Uterus (tissue), 2 donors: ENCODE results near the gene DNAJA4.

Experiments
- POLR2A ChIP-seq, 2 donors: fragments of 450-650 bp; IDR thresholded peaks; one replicate each; pipeline ENCODE4 v1.6.1; 2016; ENCODE audit warnings: antibody characterized with exemption in 2 of 2, mild to moderate bottlenecking in 1 of 2, moderate library complexity in 1 of 2
- TF ChIP-seq, protein P1 (sequence below), 4 experiments: fragments of 200-600 bp in 2 of 4; fragments of 450-650 bp in 2 of 4; sonication (generic) in 2 of 4; IDR thresholded peaks; one replicate each; pipeline ENCODE4 v1.5.1; 2016 to 2019; ENCODE audit warnings: antibody characterized with exemption in 4 of 4, mild to moderate bottlenecking in 2 of 4, moderate library complexity in 1 of 4

DNA sequence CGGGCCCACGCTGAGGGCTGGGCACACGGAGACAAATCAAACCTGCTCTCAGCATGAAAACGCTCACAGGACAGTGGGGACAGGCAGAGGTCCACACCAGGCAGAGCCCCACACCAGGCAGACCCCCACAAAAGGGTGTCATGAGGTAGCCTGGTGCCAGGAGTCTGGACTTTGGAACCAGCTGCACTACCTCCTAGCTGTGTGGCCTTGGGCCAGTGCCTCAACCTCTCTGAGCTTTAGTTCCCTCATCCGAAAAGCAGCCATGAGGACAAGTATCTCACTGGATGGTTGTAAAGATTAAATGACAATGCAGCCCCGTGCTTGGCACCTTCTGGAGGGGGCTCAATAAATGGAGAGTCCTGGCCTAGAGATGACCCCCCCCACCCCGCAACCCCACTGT lies 59.3 kb downstream of the DNAJA4 start:
- TF ChIP-seq POLR2A (IDR thresholded peaks at IDR 0.05), result no peak
- TF ChIP-seq, protein P1, sequence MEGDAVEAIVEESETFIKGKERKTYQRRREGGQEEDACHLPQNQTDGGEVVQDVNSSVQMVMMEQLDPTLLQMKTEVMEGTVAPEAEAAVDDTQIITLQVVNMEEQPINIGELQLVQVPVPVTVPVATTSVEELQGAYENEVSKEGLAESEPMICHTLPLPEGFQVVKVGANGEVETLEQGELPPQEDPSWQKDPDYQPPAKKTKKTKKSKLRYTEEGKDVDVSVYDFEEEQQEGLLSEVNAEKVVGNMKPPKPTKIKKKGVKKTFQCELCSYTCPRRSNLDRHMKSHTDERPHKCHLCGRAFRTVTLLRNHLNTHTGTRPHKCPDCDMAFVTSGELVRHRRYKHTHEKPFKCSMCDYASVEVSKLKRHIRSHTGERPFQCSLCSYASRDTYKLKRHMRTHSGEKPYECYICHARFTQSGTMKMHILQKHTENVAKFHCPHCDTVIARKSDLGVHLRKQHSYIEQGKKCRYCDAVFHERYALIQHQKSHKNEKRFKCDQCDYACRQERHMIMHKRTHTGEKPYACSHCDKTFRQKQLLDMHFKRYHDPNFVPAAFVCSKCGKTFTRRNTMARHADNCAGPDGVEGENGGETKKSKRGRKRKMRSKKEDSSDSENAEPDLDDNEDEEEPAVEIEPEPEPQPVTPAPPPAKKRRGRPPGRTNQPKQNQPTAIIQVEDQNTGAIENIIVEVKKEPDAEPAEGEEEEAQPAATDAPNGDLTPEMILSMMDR (IDR thresholded peaks at IDR 0.05), result no peak
